Mesodermal cell (in vitro differentiated cells): ENCODE results near the gene PIP4P1.

ENCODE experiments used
- H3K27ac ChIP-seq: 2 replicates; pipeline ENCODE4 v1.7.0; 2013; ENCODE audit warnings: mild to moderate bottlenecking, low read depth, low read length, moderate library complexity; ENCODE audit not compliant: severe bottlenecking
- H3K36me3 ChIP-seq: 2 replicates; pipeline ENCODE4 v1.7.1; 2013; ENCODE audit warnings: mild to moderate bottlenecking, low read length, moderate library complexity; ENCODE audit not compliant: control insufficient read depth, insufficient read depth
- H3K4me1 ChIP-seq: one replicate; pipeline ENCODE4 v1.7.1; 2013; ENCODE audit warnings: mild to moderate bottlenecking, low read length; ENCODE audit not compliant: insufficient read depth, control insufficient read depth, poor library complexity, severe bottlenecking
- H3K4me3 ChIP-seq: 2 replicates; pipeline ENCODE4 v1.7.0; 2013; ENCODE audit warnings: low read length, control low read depth, mild to moderate bottlenecking; ENCODE audit not compliant: insufficient read depth, poor library complexity, severe bottlenecking; ENCODE audit errors: extremely low read depth
- H3K9me3 ChIP-seq: 2 replicates; pipeline ENCODE4 v1.7.1; 2013; ENCODE audit warnings: mild to moderate bottlenecking, low read length, moderate library complexity; ENCODE audit not compliant: control insufficient read depth
- WGBS, 2 experiments: methylation state at CpG; one replicate each; pipeline ENCODE4 v1.1.5; 2013; ENCODE audit warnings: missing lambda C conversion rate in 2 of 2; ENCODE audit not compliant: insufficient coverage in 2 of 2; 5-methylcytosine and 5-hydroxymethylcytosine counted together

The PIP4P1 gene

DNA sequence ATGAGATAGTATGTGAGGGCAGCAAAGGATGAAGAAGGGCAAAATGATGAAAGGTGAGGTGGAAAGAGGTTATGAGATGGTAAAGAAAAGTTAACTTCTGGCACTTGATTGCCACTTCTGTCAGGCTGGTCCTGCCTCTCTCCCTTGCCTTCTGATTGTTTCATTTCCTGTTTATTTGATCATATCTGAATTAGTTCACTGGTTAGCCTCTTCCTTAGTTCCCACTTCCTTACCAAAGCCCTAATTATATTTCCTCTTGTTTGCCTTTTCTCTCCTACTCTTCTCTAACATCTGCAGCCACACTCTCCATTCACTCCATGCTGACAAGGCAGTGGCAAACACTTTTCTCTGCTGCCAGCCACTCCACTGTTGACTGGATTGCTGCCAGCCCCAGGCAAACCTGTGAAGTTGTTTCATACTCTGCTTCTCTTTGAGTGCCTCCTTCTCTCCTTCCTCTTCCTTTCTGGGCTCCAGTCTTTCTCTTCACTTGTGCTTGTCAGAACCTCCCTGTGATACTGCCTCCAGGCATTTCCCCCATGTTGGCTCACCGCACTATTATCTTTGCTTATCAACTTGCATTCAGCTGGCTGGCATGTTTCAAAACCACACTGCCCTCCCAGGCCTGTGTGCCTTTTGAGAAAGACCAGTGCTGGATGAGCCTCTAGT, 16.1 kb upstream of the PIP4P1 start:
- Histone ChIP-seq H3K4me1 (peaks cover 15% of the 10 kb centered on the region), H3K9me3 (no peaks in the 10 kb centered on the region), H3K27ac (peak overlapping the region; percentile 79), H3K36me3 (peaks cover 63% of the 10 kb centered on the region), H3K4me3 (no peak overlapping the region)
- WGBS, 2 experiments, result 50% methylated on average over 1 of the region's 1 CpG; no CpG with 5 or more reads in 1 of the 2 experiments

DNA sequence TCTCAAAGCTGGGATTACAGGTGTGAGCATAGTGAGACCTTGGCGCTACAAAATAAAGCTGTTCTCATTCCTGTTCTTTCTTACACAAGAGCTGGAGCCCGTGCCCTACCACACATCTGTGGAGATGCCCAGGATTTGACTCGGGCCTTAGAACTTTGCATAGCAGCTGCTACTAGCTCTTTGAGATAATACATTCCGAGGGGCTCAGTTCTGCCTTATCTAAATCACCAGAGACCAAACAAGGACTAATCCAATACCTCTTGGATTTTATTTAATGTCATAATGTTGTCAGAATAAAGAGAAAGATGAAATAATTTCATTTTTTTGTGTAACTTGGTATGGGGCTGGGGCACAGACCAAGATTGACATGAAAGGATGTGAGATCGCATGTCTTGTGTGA, 15.5 kb upstream of the PIP4P1 start:
- 92 to 95% methylated on average over 3 to 4 of the region's 5 CpGs for WGBS, 2 experiments
- no peak overlapping the region for H3K4me3 ChIP-seq
- peak overlapping the region; percentile 79 for H3K27ac ChIP-seq
- peaks cover 15% of the 10 kb centered on the region for H3K4me1 ChIP-seq
- H3K9me3 ChIP-seq, result no peaks in the 10 kb centered on the region
- peaks cover 68% of the 10 kb centered on the region for H3K36me3 ChIP-seq

DNA sequence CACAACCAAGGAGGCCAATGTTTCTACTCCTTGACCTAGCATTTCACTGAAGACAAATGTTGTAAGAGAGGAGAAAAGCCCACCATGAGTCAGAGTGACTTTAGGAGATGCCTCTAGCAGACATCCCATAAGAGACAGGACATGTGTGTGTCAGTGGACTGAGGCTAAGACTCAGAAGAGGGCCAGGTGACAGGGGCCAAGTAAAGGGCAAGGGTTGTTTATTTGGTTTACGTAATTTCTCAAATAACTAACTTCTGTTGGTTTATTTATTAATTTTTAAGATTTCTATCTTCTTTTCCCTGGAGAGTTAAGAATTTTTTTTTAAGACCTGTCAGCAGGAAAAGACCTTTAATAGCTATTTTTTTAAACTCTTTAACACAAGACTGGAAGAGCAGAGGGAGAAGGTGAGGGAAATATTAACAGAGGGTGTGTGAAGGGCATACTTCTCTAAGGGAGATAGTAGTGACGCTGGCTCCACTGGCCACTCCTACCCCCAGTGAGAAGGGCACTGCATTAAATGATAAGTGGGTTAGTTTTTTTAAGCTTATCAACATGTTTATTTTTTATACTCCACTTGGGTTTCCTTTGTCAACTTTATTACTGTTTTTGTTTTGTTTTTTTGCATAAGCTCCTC, 11.4 kb upstream of the PIP4P1 start:
- H3K4me3 ChIP-seq, result no peak overlapping the region
- no peak overlapping the region for H3K27ac ChIP-seq
- H3K4me1 ChIP-seq, result peaks cover 18% of the 10 kb centered on the region
- no CpG with 5 or more reads among the region's 2 CpGs for WGBS, 2 experiments
- H3K9me3 ChIP-seq, result no peaks in the 10 kb centered on the region
- peaks cover 59% of the 10 kb centered on the region for H3K36me3 ChIP-seq

DNA sequence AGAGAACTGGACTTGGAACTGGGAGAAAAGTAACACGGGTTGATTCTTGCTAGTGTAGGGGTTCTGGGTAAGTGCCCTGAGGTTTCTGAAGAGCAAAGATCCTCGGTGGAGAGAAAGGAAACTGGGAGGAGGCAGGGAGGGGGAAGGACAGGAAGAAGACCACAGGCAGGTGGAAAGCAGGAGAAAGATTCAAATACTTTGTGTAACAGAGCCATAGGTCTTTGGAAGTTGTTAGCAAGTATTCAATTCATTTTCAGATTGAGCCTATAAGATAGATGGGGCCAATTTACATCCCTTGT, 9.3 kb upstream of the PIP4P1 start:
- 0 to 3% methylated on average over 2 of the region's 2 CpGs for WGBS, 2 experiments
- Histone ChIP-seq H3K4me1 (peaks cover 3% of the 10 kb centered on the region), H3K27ac (no peak overlapping the region), H3K4me3 (peak overlapping the region; percentile 78), H3K9me3 (no peaks in the 10 kb centered on the region), H3K36me3 (peaks cover 41% of the 10 kb centered on the region)

DNA sequence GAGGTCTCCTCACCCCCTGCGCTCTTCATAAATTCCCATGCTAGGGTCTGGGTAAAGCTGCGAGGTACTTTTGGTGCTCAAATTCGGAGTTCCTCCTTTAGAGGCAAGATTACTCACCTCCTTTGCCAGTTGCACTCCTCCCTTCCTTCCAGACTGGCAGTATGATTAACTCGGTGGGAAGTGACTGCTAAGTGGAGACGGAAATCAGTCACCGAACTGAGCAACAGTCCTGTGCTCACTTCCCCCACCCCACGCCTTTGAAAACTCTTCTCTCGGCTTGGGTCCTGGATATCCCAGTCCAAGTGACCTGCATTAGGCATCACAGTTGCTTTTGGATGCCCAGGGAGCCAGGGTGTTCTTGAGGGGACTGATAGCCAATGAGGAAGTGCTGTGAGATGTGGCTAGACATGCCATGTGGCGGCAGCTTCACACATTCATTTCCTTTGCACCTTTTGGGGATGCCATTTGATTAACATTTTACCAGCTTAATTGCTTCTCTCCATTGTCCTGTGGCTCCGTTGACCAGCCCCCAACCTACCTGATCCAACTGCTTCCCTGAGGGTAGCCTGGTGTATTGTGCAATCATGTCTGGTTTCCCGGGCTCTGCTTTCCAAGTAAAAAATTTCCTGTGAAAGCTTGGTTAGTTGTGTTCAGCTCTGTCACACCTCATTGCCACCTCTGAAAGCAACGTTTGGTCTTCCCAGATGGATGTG, 8.8 kb upstream of the PIP4P1 start:
- Histone ChIP-seq H3K4me1 (peaks cover 3% of the 10 kb centered on the region), H3K27ac (peak overlapping the region; percentile 79), H3K9me3 (no peaks in the 10 kb centered on the region), H3K36me3 (peaks cover 36% of the 10 kb centered on the region), H3K4me3 (peak overlapping the region; percentile 78)
- 0 to 3% methylated on average over 5 to 11 of the region's 12 CpGs for WGBS, 2 experiments

DNA sequence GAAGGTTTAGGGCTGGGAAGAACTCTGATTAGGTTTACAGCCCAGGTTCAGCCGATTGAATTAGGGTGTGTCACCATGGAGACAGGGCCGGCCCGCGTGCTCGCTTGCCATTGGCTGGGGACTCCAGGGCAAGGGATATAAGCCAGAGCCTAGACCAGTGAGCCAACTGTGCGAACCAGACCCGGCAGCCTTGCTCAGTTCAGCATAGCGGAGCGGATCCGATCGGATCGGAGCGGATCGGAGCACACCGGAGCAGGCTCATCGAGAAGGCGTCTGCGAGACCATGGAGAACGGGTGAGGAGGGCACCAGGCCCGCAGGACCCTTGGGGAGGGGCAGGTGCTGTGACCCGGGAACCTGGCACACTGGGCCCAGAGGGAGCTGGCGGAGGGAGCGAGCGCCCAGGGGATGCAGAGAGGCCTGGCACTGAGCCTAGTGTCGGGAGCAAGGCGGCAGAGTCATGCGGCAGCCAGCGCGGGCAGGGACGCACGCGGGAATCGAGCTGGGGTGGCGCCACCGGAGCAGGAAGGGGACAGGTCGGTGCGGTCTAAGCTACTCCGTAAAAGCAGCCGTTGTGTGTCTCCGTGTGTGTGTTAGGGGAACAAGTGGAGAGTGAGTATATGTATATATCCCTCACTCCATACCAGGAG, 8.1 kb upstream of the PIP4P1 start, which contains the start of gene PNP:
TSS of gene PNP (plus strand) at position 165 of the 648 bp plus-strand sequence. CDS start at position 284, 119 bp downstream.
- Histone ChIP-seq H3K9me3 (no peaks in the 10 kb centered on the region), H3K4me1 (peaks cover 3% of the 10 kb centered on the region), H3K36me3 (peaks cover 30% of the 10 kb centered on the region), H3K27ac (peak within 1 kb of the TSS; percentile 79), H3K4me3 (peak within 1 kb of the TSS; percentile 78)
- 1% methylated on average over 29 to 36 of the region's 40 CpGs for WGBS, 2 experiments

DNA sequence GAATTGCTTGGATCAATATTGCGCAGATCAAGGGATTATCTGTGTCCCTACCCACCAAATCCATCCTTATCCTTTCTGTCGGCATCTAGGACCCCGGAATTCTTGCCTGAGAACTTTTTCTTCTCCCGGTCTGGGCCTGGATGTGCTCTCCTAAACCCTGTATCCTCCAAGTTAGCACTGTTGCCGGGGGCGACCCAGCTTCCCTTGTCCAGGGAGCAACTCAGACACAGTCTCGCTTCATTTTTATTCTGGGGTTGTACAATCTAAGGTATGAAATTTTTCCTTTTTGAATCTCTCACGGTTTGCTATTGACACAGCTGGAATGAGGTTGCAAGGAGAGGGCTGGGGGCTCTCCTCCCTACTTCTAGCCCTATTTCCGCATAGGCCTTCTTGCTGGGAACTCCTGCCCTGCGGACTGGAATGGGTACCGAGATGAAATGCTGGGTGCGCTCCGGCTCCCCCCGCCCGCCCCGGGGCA, 7.6 kb upstream of the PIP4P1 start:
- Histone ChIP-seq H3K36me3 (peaks cover 24% of the 10 kb centered on the region), H3K9me3 (no peaks in the 10 kb centered on the region), H3K27ac (peak overlapping the region; percentile 79), H3K4me1 (peaks cover 3% of the 10 kb centered on the region), H3K4me3 (peak overlapping the region; percentile 78)
- WGBS, 2 experiments, result 29 to 38% methylated on average over 11 of the region's 16 CpGs

DNA sequence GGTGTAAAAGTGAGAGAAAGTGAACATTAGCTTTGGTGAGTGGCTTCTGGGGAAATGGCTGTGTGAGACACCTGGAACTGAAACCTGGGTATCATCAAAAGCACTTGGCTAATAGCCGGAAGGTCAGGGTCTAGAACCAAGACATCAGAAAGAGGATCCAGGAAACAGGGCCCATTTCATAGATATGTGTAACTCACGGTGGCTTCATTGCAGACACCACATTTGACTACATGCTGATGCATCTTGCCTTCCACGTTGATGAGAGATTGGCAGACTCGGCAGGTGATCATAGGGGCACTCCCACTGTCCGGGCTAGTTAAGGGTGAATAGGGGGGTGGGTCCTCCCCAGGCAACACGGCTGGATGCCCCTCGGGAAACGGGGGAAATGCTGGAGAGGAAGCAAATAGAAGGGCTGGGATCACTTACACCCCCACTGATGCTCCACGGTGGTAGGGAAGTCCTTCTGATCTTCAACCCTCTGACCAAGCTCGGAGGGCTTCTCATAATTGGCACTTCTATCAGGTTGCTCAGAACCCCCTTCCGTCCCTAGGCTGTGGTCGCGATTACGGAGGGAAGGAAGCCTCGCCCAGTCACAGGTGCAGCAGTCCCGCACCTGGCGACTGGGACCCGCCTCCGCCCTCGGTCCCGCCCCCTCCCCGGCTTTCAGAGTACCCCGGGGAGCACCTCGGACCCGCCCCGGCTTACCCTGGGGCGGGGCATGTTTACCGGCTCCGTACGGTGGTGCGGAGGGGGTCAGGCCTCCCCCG, 593 bp downstream of the PIP4P1 start:
- Histone ChIP-seq H3K4me1 (peaks cover 12% of the 10 kb centered on the region), H3K36me3 (peaks cover 47% of the 10 kb centered on the region), H3K9me3 (peaks cover 3% of the 10 kb centered on the region), H3K4me3 (peak overlapping the region; percentile 87), H3K27ac (peak overlapping the region; percentile 79)
- WGBS, 2 experiments, result 6 to 8% methylated on average over 28 to 30 of the region's 32 CpGs

DNA sequence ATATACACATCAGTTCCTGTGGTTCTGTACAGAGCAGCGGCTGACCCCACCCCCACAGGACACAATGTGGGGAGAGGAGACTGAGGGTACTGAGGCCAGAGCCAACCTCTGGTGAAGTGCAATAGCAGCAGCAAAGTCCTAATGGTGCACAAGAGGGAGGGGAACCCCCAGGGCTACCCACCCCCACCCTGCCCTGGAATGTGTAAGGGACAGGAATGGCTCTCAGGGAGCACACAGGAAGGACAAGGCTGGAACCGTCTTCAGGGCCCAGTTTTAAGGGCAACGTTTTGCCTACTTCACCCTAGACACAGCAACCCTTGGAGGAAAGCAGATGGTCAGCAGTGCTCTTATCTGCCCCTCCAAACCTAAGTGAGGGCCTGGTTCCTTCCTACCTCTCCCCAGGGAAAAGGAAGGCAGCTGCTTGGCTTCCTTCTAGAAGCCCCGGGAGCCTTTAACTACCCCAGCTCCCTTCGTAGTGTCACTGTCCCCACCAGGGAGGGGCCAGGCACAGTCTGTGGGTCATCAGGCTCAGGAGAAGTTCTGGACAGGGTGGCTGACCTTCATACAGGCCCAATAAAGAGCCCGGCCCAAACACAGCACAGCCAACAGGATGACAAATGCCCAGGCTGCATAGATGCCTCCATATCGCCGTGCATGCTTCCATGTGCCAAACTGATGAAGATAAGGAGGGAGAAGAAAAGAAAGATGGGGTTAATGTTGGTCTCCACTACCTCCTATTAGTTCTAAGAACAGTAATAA, 3.0 kb downstream of the PIP4P1 start:
- Histone ChIP-seq H3K36me3 (peaks cover 48% of the 10 kb centered on the region), H3K4me3 (no peak overlapping the region), H3K4me1 (peaks cover 18% of the 10 kb centered on the region), H3K27ac (no peak overlapping the region), H3K9me3 (peaks cover 3% of the 10 kb centered on the region)
- WGBS, 2 experiments, result 76 to 81% methylated on average over 4 to 5 of the region's 8 CpGs
